GM21381 (cell line): ENCODE measurements around the gene BDNF.

ENCODE experiments used
- ATAC-seq: cut with Tn5 transposase; IDR thresholded peaks from one replicate; pipeline ENCODE4 v1.9.1; 2021; ENCODE audit warnings: mild to moderate bottlenecking, moderate library complexity; ENCODE audit not compliant: unreplicated experiment

BDNF gene

GRCh38 chr11:27605422-27605821 is 94.8 kb downstream of the BDNF start:
- no peak for ATAC-seq
